Lower leg skin (tissue), 3 donors: Measurements from ENCODE around the gene HECA.

Experiments
- POLR2A ChIP-seq, 2 donors: fragments of 450-650 bp; IDR thresholded peaks; one replicate each; pipeline ENCODE4 v1.6.1; 2016 to 2017; ENCODE audit warnings: antibody characterized with exemption in 2 of 2, mild to moderate bottlenecking in 1 of 2, moderate library complexity in 1 of 2
- TF ChIP-seq, protein P1 (sequence below), 3 donors: fragments of 450-650 bp; IDR thresholded peaks; one replicate each; pipeline ENCODE4 v1.5.1; 2016; ENCODE audit warnings: antibody characterized with exemption in 3 of 3, mild to moderate bottlenecking in 3 of 3, moderate library complexity in 2 of 3

GRCh38 chr6:139107051-139107450, 27.8 kb upstream of the HECA start:
- no peak for TF ChIP-seq POLR2A (IDR thresholded peaks at IDR 0.05)
- TF ChIP-seq, protein P1, sequence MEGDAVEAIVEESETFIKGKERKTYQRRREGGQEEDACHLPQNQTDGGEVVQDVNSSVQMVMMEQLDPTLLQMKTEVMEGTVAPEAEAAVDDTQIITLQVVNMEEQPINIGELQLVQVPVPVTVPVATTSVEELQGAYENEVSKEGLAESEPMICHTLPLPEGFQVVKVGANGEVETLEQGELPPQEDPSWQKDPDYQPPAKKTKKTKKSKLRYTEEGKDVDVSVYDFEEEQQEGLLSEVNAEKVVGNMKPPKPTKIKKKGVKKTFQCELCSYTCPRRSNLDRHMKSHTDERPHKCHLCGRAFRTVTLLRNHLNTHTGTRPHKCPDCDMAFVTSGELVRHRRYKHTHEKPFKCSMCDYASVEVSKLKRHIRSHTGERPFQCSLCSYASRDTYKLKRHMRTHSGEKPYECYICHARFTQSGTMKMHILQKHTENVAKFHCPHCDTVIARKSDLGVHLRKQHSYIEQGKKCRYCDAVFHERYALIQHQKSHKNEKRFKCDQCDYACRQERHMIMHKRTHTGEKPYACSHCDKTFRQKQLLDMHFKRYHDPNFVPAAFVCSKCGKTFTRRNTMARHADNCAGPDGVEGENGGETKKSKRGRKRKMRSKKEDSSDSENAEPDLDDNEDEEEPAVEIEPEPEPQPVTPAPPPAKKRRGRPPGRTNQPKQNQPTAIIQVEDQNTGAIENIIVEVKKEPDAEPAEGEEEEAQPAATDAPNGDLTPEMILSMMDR (IDR thresholded peaks at IDR 0.05): no peak
